Fibroblast of gingiva (primary cell): ENCODE data around the gene ATXN1.
A peak's percentile ranks its signal among the peaks of the same experiment; 100 is the strongest.

Experiments used
- DNase-seq: peaks from one replicate; pipeline ENCODE4 v3.0.0-alpha.2; 2011; ENCODE audit warnings: low read depth

Gene ATXN1

GRCh38 chr6:16743664-16744210 is 17.5 kb downstream of the ATXN1 start:
- DNase-seq: no peak

- DNase-seq: no peak
Measured at GRCh38 chr6:16742116-16742515, 19.1 kb downstream of the ATXN1 start.

GRCh38 chr6:16741112-16742016 is 19.9 kb downstream of the ATXN1 start:
- peak; percentile 70 for DNase-seq

- DNase-seq: no peak
Measured at GRCh38 chr6:16740097-16740496, 21.2 kb downstream of the ATXN1 start.

GRCh38 chr6:16739329-16739801 is 21.9 kb downstream of the ATXN1 start:
- DNase-seq: no peak

GRCh38 chr6:16737925-16738324 is 23.3 kb downstream of the ATXN1 start:
- no peak for DNase-seq

GRCh38 chr6:16736856-16737775 is 24.1 kb downstream of the ATXN1 start:
- peak; percentile 41 for DNase-seq

GRCh38 chr6:16735014-16735413 is 26.2 kb downstream of the ATXN1 start:
- no peak for DNase-seq

- no peak for DNase-seq
Measured at GRCh38 chr6:16733085-16733484, 28.2 kb downstream of the ATXN1 start.

GRCh38 chr6:16731478-16732051 is 29.7 kb downstream of the ATXN1 start:
- no peak for DNase-seq

GRCh38 chr6:16730738-16731477 is 30.4 kb downstream of the ATXN1 start:
- no peak for DNase-seq

GRCh38 chr6:16729744-16730143 is 31.5 kb downstream of the ATXN1 start:
- DNase-seq: no peak

GRCh38 chr6:16729183-16729691 is 32.0 kb downstream of the ATXN1 start:
- no peak for DNase-seq

GRCh38 chr6:16728513-16729182 is 32.6 kb downstream of the ATXN1 start:
- DNase-seq: no peak

GRCh38 chr6:16727996-16728395 is 33.3 kb downstream of the ATXN1 start:
- DNase-seq: no peak

GRCh38 chr6:16725145-16725864 is 36.0 kb downstream of the ATXN1 start:
- DNase-seq: peak; percentile 81

GRCh38 chr6:16723826-16724225 is 37.4 kb downstream of the ATXN1 start:
- DNase-seq: peak; percentile 84

GRCh38 chr6:16723402-16723801 is 37.9 kb downstream of the ATXN1 start:
- DNase-seq: no peak

- no peak for DNase-seq
Measured at GRCh38 chr6:16722630-16723029, 38.6 kb downstream of the ATXN1 start.

- DNase-seq: no peak
Measured at GRCh38 chr6:16721977-16722376, 39.3 kb downstream of the ATXN1 start.
